ENCODE data around the gene ANGPTL8. TPM values are rescaled to one million over a fixed set of nuclear protein-coding genes. Genes with fewer than 3 reads are reported as not detected.

ANGPTL8 gene
- total RNA-seq, 1 donor from 2014 or later = not detected

DNA sequence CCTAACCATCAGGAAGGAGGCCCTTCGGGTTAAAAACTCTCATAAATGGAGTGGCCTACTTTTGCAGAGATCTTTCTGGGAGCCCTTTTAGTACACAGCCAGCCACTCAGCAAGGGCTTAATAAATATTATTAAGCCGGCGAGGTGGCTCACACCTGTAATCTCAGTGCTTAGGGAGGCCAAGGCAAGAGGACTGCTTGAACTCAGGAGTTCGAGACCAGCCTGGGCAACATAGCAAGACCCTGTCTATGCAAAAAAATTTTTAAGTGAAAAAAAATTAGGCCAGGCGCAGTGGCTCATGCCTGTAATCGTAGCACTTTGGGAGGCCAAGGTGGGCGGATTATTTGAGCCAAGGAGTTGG, 41.3 kb upstream of the ANGPTL8 start:
- peaks cover 5% of the 10 kb centered on the region for H3K4me1 Mint-ChIP-seq (ENCODE audit: unreplicated experiment)
- H3K27ac Mint-ChIP-seq = peak overlapping the region; percentile 72
- no peaks in the 10 kb centered on the region for H3K9me3 Mint-ChIP-seq
- TF ChIP-seq, protein P1, sequence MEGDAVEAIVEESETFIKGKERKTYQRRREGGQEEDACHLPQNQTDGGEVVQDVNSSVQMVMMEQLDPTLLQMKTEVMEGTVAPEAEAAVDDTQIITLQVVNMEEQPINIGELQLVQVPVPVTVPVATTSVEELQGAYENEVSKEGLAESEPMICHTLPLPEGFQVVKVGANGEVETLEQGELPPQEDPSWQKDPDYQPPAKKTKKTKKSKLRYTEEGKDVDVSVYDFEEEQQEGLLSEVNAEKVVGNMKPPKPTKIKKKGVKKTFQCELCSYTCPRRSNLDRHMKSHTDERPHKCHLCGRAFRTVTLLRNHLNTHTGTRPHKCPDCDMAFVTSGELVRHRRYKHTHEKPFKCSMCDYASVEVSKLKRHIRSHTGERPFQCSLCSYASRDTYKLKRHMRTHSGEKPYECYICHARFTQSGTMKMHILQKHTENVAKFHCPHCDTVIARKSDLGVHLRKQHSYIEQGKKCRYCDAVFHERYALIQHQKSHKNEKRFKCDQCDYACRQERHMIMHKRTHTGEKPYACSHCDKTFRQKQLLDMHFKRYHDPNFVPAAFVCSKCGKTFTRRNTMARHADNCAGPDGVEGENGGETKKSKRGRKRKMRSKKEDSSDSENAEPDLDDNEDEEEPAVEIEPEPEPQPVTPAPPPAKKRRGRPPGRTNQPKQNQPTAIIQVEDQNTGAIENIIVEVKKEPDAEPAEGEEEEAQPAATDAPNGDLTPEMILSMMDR (conservative IDR thresholded peaks at IDR 0.05) = no peak
- H3K4me3 Mint-ChIP-seq = peak overlapping the region; percentile 87
- DNase-seq (ENCODE audit: extremely low spot score, unreplicated experiment) = no peak
- H3K27me3 Mint-ChIP-seq = no peaks in the 10 kb centered on the region
- peaks cover 3% of the 10 kb centered on the region for H3K36me3 Mint-ChIP-seq

DNA sequence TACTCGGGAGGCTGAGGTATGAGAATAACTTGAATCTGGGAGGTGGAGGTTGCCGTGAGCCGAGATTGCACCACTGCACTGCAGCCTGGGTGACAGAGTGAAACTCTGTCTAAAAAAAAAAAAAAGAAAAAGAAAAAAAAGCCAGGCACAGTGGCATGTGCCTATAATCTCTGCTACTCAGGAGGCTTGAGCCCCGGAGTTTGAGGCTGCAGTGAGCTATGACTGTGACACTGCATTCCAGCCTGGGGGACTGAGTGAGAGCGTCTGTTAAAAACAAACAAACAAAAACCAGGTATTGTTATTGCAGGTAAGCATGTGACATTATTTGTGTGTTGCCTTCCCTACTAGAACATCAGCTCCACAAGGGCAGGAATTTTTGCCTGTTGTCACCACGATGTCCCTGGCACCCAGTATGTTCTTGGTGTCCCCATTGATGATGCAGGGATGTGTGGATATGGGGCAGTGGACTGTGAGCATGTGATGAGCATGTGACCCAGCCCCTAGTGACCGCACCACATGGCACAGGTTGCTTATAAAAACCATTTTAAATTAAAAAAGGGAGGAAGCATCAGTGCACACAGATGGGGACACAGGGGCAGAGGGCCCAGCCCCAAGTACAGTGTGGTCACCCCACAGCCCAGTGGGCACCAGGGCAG, 40.5 kb upstream of the ANGPTL8 start:
- H3K4me1 Mint-ChIP-seq (ENCODE audit: unreplicated experiment) = peaks cover 5% of the 10 kb centered on the region
- H3K27ac Mint-ChIP-seq = peak overlapping the region; percentile 74
- H3K4me3 Mint-ChIP-seq = peak overlapping the region; percentile 70
- TF ChIP-seq, protein P1 (conservative IDR thresholded peaks at IDR 0.05) = no peak
- DNase-seq (ENCODE audit: extremely low spot score, unreplicated experiment) = no peak
- H3K9me3 Mint-ChIP-seq = no peaks in the 10 kb centered on the region
- H3K36me3 Mint-ChIP-seq = peaks cover 3% of the 10 kb centered on the region
- no peaks in the 10 kb centered on the region for H3K27me3 Mint-ChIP-seq

DNA sequence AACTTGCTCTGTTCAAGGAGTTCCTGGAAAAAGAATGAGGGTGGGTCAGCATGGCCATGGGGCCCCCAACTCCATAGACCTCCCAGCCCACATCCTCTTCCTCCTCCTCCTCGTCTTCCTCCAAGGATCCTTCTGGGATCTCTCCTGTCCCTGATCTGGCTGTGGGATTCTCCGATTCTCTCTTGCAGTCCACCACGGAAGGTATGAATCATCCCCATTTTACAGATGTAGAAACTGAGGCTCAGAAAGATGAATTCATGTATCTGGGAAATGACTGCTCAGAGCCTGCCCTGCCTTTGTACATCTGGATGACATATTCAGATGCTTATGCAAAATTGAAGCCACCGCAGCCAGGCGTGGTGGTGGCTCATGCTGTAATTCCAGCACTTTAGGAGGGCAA, 39.9 kb upstream of the ANGPTL8 start:
- H3K4me3 Mint-ChIP-seq = peak overlapping the region; percentile 61
- H3K9me3 Mint-ChIP-seq = no peaks in the 10 kb centered on the region
- no peaks in the 10 kb centered on the region for H3K27me3 Mint-ChIP-seq
- peaks cover 3% of the 10 kb centered on the region for H3K36me3 Mint-ChIP-seq
- H3K4me1 Mint-ChIP-seq (ENCODE audit: unreplicated experiment) = peaks cover 9% of the 10 kb centered on the region
- TF ChIP-seq, protein P1 (conservative IDR thresholded peaks at IDR 0.05) = no peak
- DNase-seq (ENCODE audit: extremely low spot score, unreplicated experiment) = no peak
- H3K27ac Mint-ChIP-seq = no peak overlapping the region

DNA sequence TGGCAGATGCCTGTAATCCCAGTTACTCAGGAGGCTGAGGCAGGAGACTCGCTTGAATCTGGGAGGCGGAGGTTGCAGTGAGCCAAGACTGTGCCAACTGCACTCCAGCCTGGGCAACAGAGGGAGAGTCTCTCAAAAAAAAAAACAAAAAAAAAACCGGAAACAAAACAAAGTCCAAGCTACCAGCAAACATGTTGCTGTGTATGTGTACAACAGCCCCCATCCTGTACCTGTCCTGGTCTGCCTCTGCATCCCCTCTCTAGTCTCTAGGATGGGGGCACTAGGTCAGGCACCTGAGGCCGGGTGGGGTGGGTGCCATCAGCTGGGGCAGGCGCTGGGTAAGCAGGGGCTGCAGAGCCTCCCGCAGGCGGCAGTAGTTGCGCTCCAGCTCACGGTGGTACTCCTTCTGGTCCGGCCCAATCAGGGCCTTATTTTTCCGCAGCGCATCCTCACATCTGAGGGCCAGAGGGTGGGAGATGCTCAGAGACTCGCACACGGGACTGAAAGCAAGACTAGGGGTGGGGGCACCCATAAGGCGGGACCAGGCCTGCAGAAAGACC, 39.3 kb upstream of the ANGPTL8 start:
- H3K27me3 Mint-ChIP-seq = no peaks in the 10 kb centered on the region

DNA sequence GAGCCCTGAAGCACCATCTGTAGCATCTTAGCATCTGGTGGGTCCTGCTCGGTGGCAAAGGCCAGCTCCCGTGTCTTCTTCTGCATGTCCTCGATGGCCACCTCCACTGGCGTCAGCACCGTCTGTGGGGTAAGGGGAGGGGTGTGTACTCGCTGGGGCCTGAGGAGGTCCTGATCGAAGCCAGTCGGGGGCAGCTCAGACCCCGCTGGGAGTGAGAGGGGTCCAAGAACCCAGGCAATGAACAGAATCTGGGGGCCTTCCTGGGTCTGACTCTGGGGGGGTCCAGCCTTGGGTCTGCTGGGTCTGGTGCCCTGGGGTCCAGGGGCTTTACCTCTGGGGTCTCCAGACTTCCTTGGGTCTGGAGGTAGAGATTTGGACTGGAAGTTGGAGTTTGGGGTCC, 38.5 kb upstream of the ANGPTL8 start:
- H3K27ac Mint-ChIP-seq = no peak overlapping the region
- TF ChIP-seq, protein P1 (conservative IDR thresholded peaks at IDR 0.05) = no peak
- H3K36me3 Mint-ChIP-seq = no peaks in the 10 kb centered on the region
- no peaks in the 10 kb centered on the region for H3K27me3 Mint-ChIP-seq
- H3K4me1 Mint-ChIP-seq (ENCODE audit: unreplicated experiment) = peaks cover 5% of the 10 kb centered on the region
- no peak overlapping the region for H3K4me3 Mint-ChIP-seq
- DNase-seq (ENCODE audit: extremely low spot score, unreplicated experiment) = no peak
- H3K9me3 Mint-ChIP-seq = no peaks in the 10 kb centered on the region

More for the DNA sequence above, 39.3 kb upstream of the ANGPTL8 start:
- TF ChIP-seq, protein P1 (conservative IDR thresholded peaks at IDR 0.05) = no peak
- Mint-ChIP-seq H3K4me3 (no peak overlapping the region), H3K4me1 (ENCODE audit: unreplicated experiment) (peaks cover 10% of the 10 kb centered on the region), H3K27ac (no peak overlapping the region), H3K9me3 (no peaks in the 10 kb centered on the region), H3K36me3 (peaks cover 3% of the 10 kb centered on the region)
- no peak for DNase-seq (ENCODE audit: extremely low spot score, unreplicated experiment)
